K562 treated with DMSO at 1 percent for 4 hours (cell line): ENCODE measurements around the gene PDGFRB. TPM values are rescaled to one million over a fixed set of nuclear protein-coding genes. Genes with fewer than 3 reads are reported as not detected.

Experiments used
- total RNA-seq: library from RNA; unstranded; fragments of 300-600 nt; gene quantifications from 2 replicates; pipeline ENCODE4 v1.2.3, GENCODE V29; 2022; ENCODE audit not compliant: insufficient read depth

The PDGFRB gene
- total RNA-seq = not detected in 2 replicates

GRCh38 chr5:150155258-150156026, at the start of gene PDGFRB:
Gene PDGFRB (minus strand): TSS chr5:150155845. CDS start chr5:150137047, 18,798 bp downstream.

DNA sequence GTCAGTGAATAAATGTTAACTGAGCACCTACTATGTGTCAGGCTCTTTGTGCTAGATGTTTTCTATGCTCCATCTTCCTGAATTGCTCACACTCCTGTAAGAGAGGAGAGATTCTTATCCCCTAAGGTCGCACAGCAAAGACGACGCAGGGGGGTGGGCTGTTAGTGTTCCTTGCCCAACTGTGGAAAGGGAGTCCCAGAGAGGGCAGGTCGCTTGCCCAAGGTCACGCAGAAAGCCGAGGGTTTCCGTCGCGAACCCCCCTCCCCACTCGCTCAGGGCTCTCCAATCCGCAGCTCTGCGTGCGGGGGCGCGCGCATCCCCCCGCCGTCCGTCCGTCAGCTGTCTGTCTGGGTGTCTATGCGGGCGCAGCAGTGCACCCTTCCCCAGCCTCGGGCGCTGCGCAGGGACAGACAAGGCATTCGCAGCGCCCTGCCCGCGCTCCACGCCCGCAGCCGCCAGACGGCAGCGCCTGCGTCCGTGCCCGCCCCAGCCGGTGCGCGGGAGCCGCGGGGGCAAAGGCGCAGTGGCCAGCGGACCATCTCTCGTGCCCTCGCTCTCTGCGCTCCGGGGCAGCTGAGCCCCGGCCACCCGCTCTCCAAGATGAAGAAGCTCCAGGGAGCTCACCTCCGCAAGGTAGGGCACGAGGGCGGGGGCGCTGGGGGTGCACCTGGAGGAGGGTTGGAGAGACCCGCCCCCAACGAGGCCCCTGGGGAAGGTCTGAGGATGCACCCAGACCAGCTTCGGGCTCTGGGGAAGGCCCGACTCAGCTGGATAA, 34.3 kb upstream of the PDGFRB start, which contains the start of gene SLC6A7:
Gene SLC6A7 (plus strand): TSS at position 335 of the 775 bp plus-strand sequence. CDS start 266 bp downstream, at position 601.

DNA sequence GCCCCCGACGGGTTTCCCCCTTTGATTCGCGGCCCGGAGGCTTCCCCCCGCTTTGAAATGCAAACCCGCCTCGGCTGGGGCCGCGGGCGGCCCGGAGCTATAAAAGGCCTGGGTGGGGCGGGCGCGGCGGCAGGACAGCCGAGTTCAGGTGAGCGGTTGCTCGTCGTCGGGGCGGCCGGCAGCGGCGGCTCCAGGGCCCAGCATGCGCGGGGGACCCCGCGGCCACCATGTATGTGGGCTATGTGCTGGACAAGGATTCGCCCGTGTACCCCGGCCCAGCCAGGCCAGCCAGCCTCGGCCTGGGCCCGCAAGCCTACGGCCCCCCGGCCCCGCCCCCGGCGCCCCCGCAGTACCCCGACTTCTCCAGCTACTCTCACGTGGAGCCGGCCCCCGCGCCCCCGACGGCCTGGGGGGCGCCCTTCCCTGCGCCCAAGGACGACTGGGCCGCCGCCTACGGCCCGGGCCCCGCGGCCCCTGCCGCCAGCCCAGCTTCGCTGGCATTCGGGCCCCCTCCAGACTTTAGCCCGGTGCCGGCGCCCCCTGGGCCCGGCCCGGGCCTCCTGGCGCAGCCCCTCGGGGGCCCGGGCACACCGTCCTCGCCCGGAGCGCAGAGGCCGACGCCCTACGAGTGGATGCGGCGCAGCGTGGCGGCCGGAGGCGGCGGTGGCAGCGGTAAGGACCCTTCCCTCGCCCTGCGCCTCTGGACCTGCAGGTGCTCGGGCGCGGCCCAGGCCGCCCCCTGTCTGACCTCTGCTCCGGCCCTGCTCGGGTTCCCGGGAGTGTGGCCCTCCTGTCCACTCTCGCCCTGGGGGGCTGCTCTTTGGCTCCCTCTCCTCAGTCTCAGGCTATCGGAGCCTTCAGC, 11.2 kb upstream of the PDGFRB start, which contains the start of gene CDX1:
Gene CDX1 (plus strand): TSS at position 129 of the 862 bp plus-strand sequence. CDS start 99 bp downstream, at position 228.

GRCh38 chr5:150085950-150086715, 69.5 kb downstream of the PDGFRB start, which contains the start of gene CSF1R:
Gene CSF1R (minus strand): TSS chr5:150086554. CDS start chr5:150086427, 127 bp downstream.

Other genes starting within 250 kb of the PDGFRB start
- gene PDE6A, start 211.1 kb downstream of the PDGFRB start, total RNA-seq = not detected in 2 replicates
- 3.3 and 5.4 TPM in 2 replicates for gene SLC26A2, start 195.1 kb downstream of the PDGFRB start, total RNA-seq
- 2.9 and 3.1 TPM in 2 replicates for gene TIGD6, start 155.2 kb downstream of the PDGFRB start, total RNA-seq
- 31.0 and 40.4 TPM in 2 replicates for gene HMGXB3, start 155.1 kb downstream of the PDGFRB start, total RNA-seq
- not detected in 2 replicates for gene CSF1R, start 69.3 kb downstream of the PDGFRB start, total RNA-seq
- gene CDX1, start 10.9 kb upstream of the PDGFRB start, total RNA-seq = not detected in 2 replicates
- not detected in 2 replicates for gene SLC6A7, start 34.2 kb upstream of the PDGFRB start, total RNA-seq
- gene CAMK2A, start 133.9 kb upstream of the PDGFRB start, total RNA-seq = not detected in 2 replicates
- not detected in 2 replicates for gene ARSI, start 147.1 kb upstream of the PDGFRB start, total RNA-seq
- 33.4 and 40.7 TPM in 2 replicates for gene TCOF1, start 201.9 kb upstream of the PDGFRB start, total RNA-seq